Right lobe of liver (tissue), 6 donors: ENCODE data around the gene KMT2C. TPM values are rescaled to one million over a fixed set of nuclear protein-coding genes. Genes with fewer than 3 reads are reported as not detected.

ENCODE experiments used
- ATAC-seq, 4 donors: fragments of 200-7000 bp; cut with Tn5 transposase; one replicate each; pipeline ENCODE4 v1.9.1; 2020; ENCODE audit warnings: mild to moderate bottlenecking in 4 of 4, moderate library complexity in 4 of 4
- DNase-seq, 3 donors: peaks; one replicate each; pipeline ENCODE4 v3.0.0-alpha.2; 2020
- H3K27ac ChIP-seq, 3 donors: fragments of 200-600 bp; one replicate each; pipeline ENCODE4 v1.8.0; 2022
- H3K27me3 ChIP-seq, 2 donors: fragments of 200-600 bp; one replicate each; pipeline ENCODE4 v1.8.0; 2022
- H3K36me3 ChIP-seq, 4 donors: fragments of 200-600 bp; sonication (generic) in 1 of 4; one replicate each; pipeline versions ENCODE4 v1.5.1 to v1.8.0; 2017 to 2022; ENCODE audit warnings: control low read depth in 1 of 4
- H3K4me1 ChIP-seq, 4 donors: fragments of 200-600 bp; sonication (generic) in 1 of 4; one replicate each; pipeline versions ENCODE4 v1.5.1 to v1.8.0; 2017 to 2022; ENCODE audit warnings: control low read depth in 1 of 4
- H3K4me3 ChIP-seq, 3 donors: fragments of 200-600 bp; one replicate each; pipeline ENCODE4 v1.8.0; 2022
- H3K9me3 ChIP-seq, 4 donors: fragments of 200-600 bp; sonication (generic) in 1 of 4; one replicate each; pipeline versions ENCODE4 v1.5.1 to v1.8.0; 2017 to 2022; ENCODE audit warnings: control low read depth in 1 of 4
- CTCF ChIP-seq, 4 donors: fragments of 200-600 bp in 3 of 4; fragments of 450-650 bp in 1 of 4; IDR thresholded peaks; one replicate each; pipeline versions ENCODE4 v1.5.1 to v1.8.0; 2016 to 2022; ENCODE audit warnings: antibody characterized with exemption in 4 of 4, mild to moderate bottlenecking in 2 of 4
- POLR2A ChIP-seq: fragments of 450-650 bp; IDR thresholded peaks from one replicate; pipeline ENCODE4 v1.6.1; 2017; ENCODE audit warnings: antibody characterized with exemption, mild to moderate bottlenecking
- WGBS: methylation state at CpG from one replicate; pipeline ENCODE4 v1.1.6; 2018; ENCODE audit warnings: low coverage, low lambda C conversion rate; ENCODE audit not compliant: insufficient coverage; ENCODE audit errors: missing lambda C conversion rate; 5-methylcytosine and 5-hydroxymethylcytosine counted together
- intact Hi-C, 2 donors: fragments of 100-400 bp; cut with DNase I; formaldehyde crosslinking; loops; one replicate each; pipeline versions ENCODE4 v1.11.2 to v1.14.1; 2022
- total RNA-seq, 6 experiments: library from RNA; depleted of rRNA in 2 of 6; stranded (reverse); fragments of >200 nt in 2 of 6; fragmentation: NEBNext Ultra II Directional in 3 of 6; extraction: Animal tissue kit (Norgen Biotek cat#: 25700) in 3 of 6; gene quantifications; one replicate each; pipeline versions ENCODE4 v1.1.0 to v1.2.4, GENCODE V29; 2016 to 2023
- donor health status: DM: no; HTN: yes; CAD: no.
- donor health status: DM: no; HTN: no; CAD: no.
- donor health status: DM: no; HTN: no; CAD: no.
- donor health status: DM: no; HTN: yes; CAD: no.
- donor health status: DM: no; HTN: yes; CAD: no.

Gene KMT2C
- total RNA-seq, 6 experiments from 2014 or later = 20.6 to 32.0 (median 29.9) TPM

GRCh38 chr7:152122540-152122939 is 313.3 kb downstream of the KMT2C start:
- no peak overlapping the region for H3K27ac ChIP-seq
- H3K27me3 ChIP-seq = no peaks in the 10 kb centered on the region
- ATAC-seq (no peak), DNase-seq (no peak)
- no peak for TF ChIP-seq CTCF (IDR thresholded peaks at IDR 0.05)
- TF ChIP-seq POLR2A = no peak
- no peak overlapping the region for H3K4me3 ChIP-seq
- WGBS = 91% methylated on average over 1 of the region's 1 CpG
- H3K9me3 ChIP-seq = no peaks in the 10 kb centered on the region
- intact Hi-C loops = no loop called here
- no peaks in the 10 kb centered on the region for H3K4me1 ChIP-seq
- H3K36me3 ChIP-seq = peaks cover 0 to 59% (median 18%) of the 10 kb centered on the region in 4 donors

- Histone ChIP-seq H3K4me3 (no peak overlapping the region), H3K36me3 (peaks cover 0 to 64% (median 19%) of the 10 kb centered on the region in 4 donors), H3K9me3 (no peaks in the 10 kb centered on the region), H3K27ac (no peak overlapping the region), H3K27me3 (no peaks in the 10 kb centered on the region), H3K4me1 (no peaks in the 10 kb centered on the region)
- TF ChIP-seq CTCF (IDR thresholded peaks at IDR 0.05) = no peak
- no peak for TF ChIP-seq POLR2A
- WGBS = 89% methylated on average over 3 of the region's 9 CpGs
- intact Hi-C loops = no loop called here
- DNase-seq (no peak), ATAC-seq (no peak)
Observed at GRCh38 chr7:152121432-152121831, 314.4 kb downstream of the KMT2C start.

- H3K36me3 ChIP-seq = peaks cover 0 to 64% (median 19%) of the 10 kb centered on the region in 4 donors
- H3K4me3 ChIP-seq = no peak overlapping the region
- H3K9me3 ChIP-seq = no peaks in the 10 kb centered on the region
- no peak for DNase-seq
- TF ChIP-seq CTCF (IDR thresholded peaks at IDR 0.05) (no peak), POLR2A (no peak)
- H3K4me1 ChIP-seq = no peaks in the 10 kb centered on the region
- H3K27me3 ChIP-seq = no peaks in the 10 kb centered on the region
- WGBS = 94% methylated on average over 6 of the region's 7 CpGs
- intact Hi-C loops = no loop called here
- ATAC-seq = no peak
- no peak overlapping the region for H3K27ac ChIP-seq
Observed at GRCh38 chr7:152120776-152121175, 315.0 kb downstream of the KMT2C start.

GRCh38 chr7:152120210-152120609 is 315.6 kb downstream of the KMT2C start:
- DNase-seq (no peak), ATAC-seq (no peak)
- Histone ChIP-seq H3K4me3 (no peak overlapping the region), H3K9me3 (no peaks in the 10 kb centered on the region), H3K27me3 (no peaks in the 10 kb centered on the region), H3K4me1 (no peaks in the 10 kb centered on the region), H3K27ac (no peak overlapping the region), H3K36me3 (peaks cover 0 to 64% (median 19%) of the 10 kb centered on the region in 4 donors)
- TF ChIP-seq CTCF (IDR thresholded peaks at IDR 0.05) = no peak
- TF ChIP-seq POLR2A = no peak
- intact Hi-C loops = no loop called here
- WGBS = 76% methylated on average over 6 of the region's 6 CpGs

GRCh38 chr7:152117356-152117755 is 318.4 kb downstream of the KMT2C start:
- no peak for DNase-seq
- H3K9me3 ChIP-seq = no peaks in the 10 kb centered on the region
- H3K36me3 ChIP-seq = peaks cover 0 to 48% (median 19%) of the 10 kb centered on the region in 4 donors
- 94% methylated on average over 4 of the region's 8 CpGs for WGBS
- H3K27me3 ChIP-seq = no peaks in the 10 kb centered on the region
- H3K27ac ChIP-seq = no peak overlapping the region
- TF ChIP-seq CTCF (IDR thresholded peaks at IDR 0.05) = no peak
- no peak for TF ChIP-seq POLR2A
- intact Hi-C loops = no loop called here
- no peak for ATAC-seq
- no peak overlapping the region for H3K4me3 ChIP-seq
- no peaks in the 10 kb centered on the region for H3K4me1 ChIP-seq
